GM20000 (cell line): ENCODE data around the gene EIF4G3.

Experiments used
- DNase-seq: peaks from one replicate; pipeline ENCODE4 v3.0.0; 2012; ENCODE audit warnings: low spot score
- TF ChIP-seq, protein P1 (sequence below): IDR thresholded peaks from 2 replicates; pipeline ENCODE4 v1.5.1; 2012; ENCODE audit warnings: mild to moderate bottlenecking, control low read depth; ENCODE audit errors: extremely low read depth, missing control alignments

EIF4G3 gene

DNA sequence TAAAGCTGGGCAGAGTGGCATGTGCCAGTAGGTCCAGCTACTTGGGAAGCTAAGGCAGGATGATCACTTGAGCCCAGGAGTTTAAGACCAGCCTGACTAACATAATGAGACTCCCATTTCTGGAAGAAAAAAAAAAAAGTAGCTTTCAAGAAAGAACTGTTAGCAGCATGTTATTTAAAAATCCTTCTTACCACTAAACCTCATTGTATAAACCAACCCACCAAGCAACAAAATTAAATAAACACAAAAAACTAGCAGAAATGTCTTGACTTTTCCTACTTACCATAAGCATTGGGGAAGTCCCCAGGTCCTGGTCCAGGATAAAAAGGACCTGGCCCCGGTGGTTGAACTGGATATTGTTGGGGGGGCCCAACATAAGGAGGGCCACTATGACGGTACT is 196.6 kb downstream of the EIF4G3 start:
- DNase-seq = no peak
- TF ChIP-seq, protein P1, sequence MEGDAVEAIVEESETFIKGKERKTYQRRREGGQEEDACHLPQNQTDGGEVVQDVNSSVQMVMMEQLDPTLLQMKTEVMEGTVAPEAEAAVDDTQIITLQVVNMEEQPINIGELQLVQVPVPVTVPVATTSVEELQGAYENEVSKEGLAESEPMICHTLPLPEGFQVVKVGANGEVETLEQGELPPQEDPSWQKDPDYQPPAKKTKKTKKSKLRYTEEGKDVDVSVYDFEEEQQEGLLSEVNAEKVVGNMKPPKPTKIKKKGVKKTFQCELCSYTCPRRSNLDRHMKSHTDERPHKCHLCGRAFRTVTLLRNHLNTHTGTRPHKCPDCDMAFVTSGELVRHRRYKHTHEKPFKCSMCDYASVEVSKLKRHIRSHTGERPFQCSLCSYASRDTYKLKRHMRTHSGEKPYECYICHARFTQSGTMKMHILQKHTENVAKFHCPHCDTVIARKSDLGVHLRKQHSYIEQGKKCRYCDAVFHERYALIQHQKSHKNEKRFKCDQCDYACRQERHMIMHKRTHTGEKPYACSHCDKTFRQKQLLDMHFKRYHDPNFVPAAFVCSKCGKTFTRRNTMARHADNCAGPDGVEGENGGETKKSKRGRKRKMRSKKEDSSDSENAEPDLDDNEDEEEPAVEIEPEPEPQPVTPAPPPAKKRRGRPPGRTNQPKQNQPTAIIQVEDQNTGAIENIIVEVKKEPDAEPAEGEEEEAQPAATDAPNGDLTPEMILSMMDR = no peak

DNA sequence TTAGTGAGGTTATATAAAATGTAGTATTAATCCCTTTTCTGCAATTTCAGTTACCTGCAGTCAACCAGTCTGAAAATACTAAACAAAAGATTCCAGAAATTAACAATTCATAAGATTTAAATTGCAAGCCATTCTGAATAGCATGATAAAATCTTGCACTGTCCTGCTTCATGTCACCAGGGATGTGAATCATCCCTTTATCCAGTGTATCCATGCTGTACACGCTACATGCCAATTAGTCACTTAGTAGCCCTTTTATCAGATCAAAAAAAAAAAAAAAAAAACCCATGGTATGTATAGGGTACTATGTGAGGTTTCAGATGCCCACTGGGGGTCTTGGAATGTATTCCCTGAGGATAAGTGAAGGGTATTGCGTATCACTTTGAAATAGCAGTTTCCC is 198.3 kb downstream of the EIF4G3 start:
- no peak for DNase-seq
- TF ChIP-seq, protein P1 = no peak

DNA sequence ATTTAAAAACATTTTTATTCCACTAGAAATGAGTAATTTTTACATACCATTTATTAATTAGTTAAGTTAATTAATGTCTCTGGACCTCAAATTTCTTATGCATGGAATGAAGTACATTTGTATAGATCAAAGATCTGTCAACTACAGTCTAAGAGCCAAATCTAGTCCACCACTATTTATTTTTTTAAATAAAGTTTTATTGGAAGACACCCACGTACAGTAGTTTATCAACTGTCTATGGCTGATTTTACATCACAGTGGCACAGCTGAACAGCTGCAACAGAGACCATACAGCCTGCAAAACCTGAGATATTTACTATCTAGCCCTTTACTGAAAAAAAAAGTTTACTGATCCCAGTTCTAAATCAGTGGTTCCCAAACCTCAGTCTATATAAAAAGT is 201.0 kb downstream of the EIF4G3 start:
- DNase-seq = no peak
- TF ChIP-seq, protein P1 = no peak

DNA sequence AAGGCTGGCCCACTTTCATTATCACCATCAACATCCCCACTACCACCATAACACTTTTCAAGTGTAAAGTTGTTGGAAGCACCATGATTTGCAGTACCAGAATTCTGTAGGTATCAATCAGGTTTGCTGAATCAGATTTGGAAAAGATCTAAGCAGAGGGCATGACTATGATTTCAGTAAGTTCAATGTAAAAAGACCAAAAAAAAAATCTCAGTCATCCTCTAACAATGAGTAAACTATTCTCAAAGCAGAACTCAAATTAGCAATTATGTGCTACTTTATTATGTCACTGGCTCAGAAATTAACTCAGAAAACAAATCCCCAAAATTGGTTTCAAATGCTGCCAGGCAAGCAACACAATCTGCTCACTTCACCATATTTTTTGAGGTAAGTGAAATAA is 201.7 kb downstream of the EIF4G3 start:
- TF ChIP-seq, protein P1 = no peak
- DNase-seq = no peak

DNA sequence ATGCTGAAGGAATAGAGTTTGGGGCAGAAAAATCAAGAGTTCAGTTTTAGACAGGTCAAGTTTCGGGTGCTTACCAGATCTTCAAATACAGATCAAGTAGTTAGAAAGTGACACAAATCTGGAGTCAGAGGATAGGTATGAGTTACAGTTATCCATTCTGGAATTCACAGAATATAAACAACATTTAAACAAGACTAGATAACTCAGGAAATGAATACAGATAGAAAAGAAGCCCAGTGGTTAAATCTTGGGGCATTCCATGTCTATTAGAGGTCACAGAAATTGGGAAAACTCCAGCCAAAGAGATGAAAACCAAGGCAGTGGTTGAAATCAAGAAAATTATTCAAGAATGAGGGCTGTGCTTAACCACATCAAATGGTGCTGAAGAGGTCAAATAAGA is 202.6 kb downstream of the EIF4G3 start:
- no peak for DNase-seq
- TF ChIP-seq, protein P1 = no peak

DNA sequence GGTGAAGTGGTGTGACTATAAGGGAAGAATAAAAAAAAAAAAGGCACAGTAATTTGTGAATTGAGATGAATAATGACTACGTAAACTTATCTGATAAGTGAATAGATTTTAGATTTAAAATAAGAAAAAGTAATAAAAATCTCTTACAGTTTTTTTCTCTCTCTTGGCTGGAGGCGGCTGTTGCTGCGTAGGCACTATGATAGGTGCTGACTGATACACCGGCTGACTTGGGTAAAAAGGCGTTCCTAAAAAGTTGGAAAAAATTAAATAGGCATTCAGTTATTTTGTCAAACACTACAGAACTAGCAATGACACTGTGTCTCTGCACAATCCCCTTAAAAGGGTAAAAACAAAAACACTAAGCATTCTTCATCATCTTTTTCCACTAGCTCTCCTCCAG is 203.8 kb downstream of the EIF4G3 start:
- TF ChIP-seq, protein P1 = no peak
- no peak for DNase-seq

DNA sequence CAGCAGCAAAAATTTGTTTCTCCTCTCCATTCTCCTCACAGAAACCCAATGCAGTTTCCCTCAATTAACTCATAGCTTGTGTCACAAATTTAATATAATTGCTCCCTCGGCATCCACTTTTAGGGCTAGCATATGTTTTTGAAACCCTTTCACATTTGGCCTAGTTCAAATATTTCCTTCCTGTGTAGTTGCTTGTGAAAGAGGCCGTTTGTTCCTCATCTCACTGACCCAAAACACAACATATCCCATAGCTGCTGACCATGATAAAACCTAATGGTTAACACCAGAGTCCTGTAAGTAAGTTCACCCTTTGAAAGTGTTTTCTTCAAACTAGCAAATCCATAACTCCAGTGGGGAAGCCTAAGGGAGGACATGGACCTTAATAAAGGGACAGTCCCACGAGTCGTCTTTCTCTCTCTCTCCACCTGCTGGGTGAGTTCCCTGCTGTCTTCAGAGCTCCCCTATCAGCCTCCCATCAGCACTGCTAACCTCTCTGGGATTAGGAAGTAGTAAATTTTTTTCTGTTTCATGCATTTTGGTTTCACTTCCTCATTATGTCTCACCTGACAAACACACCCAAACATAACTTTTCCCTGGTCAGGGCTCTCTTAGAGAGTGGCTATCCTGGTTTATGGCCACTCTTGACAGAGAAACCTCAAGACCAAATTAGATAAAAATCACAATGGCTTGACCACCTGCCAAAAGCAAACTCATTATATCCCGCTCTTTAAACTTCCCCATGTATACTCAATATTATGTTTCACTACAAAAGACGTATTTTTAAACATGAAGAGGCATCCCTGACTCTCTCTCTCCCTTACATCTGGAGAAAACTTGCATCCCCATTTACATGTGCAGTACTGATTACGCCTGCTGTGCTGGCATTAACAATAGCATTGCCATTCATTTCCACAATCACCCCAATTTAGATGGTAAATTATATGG is 211.9 kb downstream of the EIF4G3 start:
- TF ChIP-seq, protein P1 = no peak
- DNase-seq = peak; percentile 41
